GM19468 (cell line): ENCODE data around the gene C8G.
A peak's percentile ranks its signal among the peaks of the same experiment; 100 is the strongest.

Source experiments
- ATAC-seq: cut with Tn5 transposase; IDR thresholded peaks from one replicate; pipeline ENCODE4 v1.9.1; 2021; ENCODE audit warnings: mild to moderate bottlenecking, moderate library complexity, moderate number of reproducible peaks; ENCODE audit not compliant: unreplicated experiment; ENCODE audit errors: extremely low read depth

C8G gene

GRCh38 chr9:136944519-136945332 is at the start of gene C8G, which contains the start of gene FBXW5:
Gene C8G, plus strand, starts transcription at chr9:136945243. Its CDS starts 78 bp downstream, at chr9:136945321.
Gene FBXW5, minus strand, starts transcription at chr9:136944738. Its CDS starts 655 bp downstream, at chr9:136944083.
- ATAC-seq: peak; percentile 64

GRCh38 chr9:136896027-136896426 is 49.0 kb upstream of the C8G start:
- ATAC-seq: no peak

DNA sequence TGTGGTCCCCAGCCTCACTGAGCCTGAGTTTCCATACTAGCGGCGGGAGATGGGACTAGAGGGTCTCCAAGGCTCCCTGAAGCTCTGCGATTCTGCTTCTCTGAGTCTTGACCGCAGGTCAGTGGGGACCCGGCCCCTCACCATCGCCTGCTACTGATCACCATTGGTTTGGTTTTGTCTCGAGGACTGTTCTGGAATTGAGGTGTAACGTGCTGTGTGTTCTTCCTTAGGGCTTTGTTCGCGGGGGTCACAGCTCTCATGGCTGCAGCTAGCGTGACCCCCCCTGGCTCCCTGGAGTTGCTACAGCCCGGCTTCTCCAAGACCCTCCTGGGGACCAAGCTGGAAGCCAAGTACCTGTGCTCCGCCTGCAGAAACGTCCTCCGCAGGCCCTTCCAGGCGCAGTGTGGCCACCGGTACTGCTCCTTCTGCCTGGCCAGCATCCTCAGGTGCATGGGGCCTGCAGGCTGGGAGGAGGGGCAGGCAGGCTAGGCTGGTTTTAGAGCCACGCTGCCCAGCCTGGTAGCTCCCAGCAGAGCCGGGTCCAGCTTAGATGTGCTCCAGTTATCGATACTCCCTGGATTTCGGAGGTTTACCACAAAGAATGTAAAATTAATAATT is 46.5 kb upstream of the C8G start:
- ATAC-seq: no peak

DNA sequence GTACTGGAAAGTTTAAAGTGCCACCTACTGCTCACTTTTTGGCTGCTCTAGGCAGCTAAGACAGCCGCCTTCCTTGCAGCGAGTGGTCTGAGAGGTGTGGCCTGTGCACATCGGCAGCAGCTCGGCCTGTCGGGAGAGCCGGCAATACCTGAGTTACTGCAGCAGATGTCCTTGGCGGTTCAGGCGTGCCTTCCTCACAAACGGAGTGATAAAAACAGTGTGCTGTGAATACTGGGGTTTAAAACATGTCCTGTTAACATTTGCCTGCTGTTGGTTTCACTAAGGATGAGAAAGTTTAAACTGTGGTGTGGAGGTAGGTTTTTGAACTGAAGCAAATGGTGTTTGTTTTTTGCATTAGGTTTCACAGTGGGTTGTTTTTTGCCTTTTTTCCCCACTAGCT is 45.8 kb upstream of the C8G start:
- ATAC-seq: no peak

- no peak for ATAC-seq
Measured at GRCh38 chr9:136900556-136900955, 44.5 kb upstream of the C8G start.

- no peak for ATAC-seq
Measured at GRCh38 chr9:136900988-136901515, 44.0 kb upstream of the C8G start.

- ATAC-seq: no peak
Measured at GRCh38 chr9:136901516-136902258, 43.4 kb upstream of the C8G start.

DNA sequence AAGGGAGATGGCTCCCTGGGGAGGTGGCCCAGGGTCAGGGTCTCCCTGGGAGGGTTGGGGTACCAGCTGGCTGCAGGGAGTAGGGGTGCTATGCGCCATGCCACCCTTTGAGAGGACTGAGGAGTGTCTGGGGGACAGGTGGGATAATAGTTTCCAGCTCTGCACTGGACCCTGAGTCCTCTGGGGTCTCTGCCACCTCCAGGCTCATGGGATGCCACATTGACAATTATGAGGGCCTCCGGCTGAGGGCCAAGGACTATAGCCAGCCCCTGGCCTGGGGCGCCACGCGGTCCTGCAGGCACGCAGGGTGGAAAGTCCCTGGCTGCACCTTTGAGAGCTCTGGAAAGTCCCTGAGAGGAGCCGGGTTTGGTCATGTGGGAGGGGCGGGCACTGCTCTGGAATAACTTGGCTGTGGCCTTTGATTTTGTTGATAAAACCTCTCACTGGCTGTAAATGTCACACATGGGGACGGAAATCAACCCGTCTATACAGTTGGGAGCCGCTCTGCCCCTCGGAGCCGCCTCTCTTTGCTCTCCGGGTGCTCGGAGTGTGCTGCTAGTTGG is 42.7 kb upstream of the C8G start:
- no peak for ATAC-seq

DNA sequence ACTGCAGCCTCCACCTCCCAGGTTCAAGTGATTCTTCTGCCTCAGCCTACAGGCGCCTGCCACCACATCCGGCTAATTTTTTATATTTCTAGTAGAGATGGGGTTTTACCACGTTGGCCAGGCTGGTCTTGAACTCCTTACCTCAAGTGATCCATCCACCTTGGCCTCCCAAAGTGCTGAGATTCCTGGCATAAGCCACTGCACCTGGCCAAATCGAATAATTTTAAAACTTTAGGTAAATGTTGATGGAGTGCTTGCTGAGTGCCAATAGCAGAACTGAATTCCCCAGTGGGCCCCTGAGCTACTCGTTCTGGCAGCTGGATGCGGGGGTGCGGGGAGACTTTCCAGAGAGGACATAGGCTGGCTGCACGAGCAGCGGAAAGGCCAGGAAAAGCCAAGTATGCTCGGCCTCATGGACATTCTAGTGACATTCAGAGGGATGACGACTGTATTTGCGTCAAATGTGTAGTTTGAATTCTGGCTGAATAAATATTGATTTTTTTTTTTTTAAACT is 41.9 kb upstream of the C8G start:
- no peak for ATAC-seq

DNA sequence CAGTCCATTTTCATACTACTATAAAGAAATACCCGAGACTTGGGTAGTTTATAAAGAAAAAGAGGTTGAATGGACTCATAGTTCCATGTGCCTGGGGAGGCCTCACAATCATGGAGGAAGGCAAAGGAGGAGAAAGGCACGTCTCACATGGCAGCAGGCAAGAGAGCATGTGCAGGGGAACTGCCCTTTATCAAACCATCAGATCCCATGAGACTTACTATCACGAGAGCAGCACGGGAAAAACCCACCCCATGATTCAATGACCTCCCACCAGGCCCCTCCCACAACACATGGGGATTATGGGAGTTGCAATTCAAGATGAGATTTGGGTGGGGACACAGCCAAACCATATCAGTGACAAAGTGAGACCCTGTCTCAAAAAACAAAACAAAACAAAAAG is 38.8 kb upstream of the C8G start:
- ATAC-seq: no peak

DNA sequence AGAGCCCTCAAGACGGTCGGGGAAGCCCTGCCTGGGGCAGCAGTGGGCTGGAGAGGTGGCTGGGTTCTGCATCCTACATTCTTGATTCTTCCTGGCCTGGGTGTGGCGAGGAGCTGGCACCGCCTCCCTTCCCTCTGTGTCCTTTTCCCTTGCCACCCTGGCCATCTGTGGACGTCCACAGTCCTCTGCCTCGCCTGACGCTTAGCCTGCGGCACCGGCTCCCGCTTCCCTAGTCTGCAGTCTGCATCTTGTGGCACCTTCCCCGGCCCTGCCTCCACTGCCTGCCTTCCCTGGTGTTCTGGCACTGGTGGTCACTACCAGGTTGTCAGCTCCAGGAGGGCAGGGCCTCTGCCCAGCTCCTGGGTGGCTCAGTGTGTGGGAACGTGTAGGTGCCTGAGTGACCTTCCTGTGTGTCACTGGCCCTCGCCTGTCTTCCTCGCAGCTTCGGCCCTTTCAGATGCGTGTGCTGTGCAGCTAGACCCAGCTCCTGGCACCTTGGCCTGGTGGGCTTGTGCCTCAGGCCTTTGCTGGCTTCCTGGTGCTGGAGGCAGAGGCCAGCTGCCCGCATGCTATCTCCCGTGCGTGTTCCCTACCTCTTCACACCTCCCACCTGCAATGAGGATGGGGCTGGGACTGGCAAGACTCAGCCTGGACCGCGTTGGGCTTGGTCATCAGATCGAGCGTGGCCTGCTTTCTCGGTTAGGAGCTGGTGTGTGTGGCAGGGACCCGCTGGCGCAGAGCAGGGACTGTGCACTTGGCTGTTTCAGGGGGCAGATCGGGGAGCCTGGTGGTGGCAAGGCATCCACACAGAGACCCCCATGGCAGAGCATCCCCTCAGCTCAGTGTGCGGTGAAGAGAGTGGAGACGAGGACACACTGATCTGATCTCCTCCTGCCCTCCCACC is 37.8 kb upstream of the C8G start:
- ATAC-seq: no peak

DNA sequence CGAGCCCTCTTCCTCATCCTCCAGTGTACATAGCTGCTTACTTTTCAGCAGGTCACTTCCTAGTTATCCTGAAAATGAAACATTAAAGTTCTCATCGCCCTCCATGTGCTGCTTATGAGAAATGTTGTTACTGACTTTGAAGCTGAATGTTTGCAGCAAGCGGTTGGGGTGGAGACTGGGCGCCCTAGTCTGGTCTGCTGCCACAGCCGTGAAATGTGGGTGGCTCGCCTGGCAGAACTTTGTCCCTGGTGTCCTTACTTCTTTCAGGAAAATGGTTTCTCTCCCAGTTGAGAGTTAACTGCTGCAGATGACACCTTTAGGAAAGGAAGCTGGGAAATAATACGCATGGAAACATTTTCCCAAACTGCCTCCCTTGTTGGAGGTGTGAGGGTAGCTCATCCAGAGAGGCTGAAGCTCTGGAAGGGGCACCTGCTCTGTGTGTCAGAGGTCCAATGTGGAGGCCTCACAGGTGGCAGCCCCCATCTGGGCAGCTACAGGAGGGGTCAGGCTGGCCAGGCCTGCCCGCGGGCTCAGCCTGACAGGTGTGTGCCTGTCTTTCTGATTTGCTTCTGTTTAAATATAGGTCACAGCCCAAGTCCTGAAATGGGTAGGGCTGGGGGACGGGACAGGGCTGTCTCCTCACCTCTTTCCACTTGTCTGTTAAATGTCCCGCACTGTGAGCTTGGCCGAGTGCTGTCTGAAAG is 34.7 kb upstream of the C8G start:
- no peak for ATAC-seq

DNA sequence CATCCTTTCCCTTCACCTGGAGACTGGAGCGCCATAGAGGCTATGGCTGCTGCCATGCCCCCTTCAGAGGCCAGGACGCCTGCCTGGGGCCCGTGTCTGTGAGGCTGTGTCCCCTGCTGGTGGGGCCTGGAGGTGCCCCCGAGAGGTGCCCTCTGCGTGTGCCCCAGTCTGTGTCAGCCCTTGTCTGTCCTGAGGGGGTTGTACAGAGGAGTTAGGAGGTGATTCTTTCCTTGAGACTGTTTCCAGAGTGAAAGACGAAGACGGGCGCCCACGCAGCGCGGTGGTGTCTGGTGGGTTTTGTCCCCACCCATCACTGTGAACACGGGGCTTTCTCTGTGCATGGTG is 34.2 kb upstream of the C8G start:
- ATAC-seq: no peak

DNA sequence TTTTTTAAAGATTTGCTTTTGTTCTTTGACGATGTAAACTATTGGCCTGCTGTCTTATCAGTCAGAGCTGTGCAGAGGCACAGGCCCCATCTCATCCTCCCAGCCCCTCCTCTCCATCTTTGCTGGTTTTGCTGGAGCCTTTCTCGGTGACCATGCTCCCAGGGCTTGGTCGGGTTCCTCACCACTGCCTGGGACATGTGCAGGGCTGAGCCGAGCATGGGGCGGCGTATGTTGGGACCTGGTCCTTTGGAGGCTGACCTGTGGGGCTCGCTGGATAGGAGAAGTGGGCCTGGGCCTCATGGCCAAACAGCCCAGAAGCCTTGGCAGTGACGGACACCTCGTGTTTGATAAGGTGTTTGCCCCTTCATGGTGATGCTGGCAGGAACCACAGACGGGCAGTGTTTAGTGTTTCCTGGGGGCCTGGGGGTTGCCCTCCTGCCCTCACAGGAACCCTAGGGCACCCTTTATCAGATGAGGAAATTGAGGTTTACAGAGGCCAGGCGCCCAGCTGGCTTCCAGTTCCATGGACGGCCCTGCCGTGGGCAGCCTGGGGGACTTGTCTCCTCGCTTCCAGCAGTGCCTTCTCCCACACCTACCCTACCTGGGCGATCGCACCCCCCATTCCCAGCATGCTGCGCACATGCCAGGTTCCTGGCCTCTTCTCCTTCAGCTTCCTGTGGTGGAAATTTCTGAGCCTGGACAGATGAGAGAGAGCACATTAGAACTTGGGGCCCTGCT is 31.2 kb upstream of the C8G start:
- ATAC-seq: no peak

DNA sequence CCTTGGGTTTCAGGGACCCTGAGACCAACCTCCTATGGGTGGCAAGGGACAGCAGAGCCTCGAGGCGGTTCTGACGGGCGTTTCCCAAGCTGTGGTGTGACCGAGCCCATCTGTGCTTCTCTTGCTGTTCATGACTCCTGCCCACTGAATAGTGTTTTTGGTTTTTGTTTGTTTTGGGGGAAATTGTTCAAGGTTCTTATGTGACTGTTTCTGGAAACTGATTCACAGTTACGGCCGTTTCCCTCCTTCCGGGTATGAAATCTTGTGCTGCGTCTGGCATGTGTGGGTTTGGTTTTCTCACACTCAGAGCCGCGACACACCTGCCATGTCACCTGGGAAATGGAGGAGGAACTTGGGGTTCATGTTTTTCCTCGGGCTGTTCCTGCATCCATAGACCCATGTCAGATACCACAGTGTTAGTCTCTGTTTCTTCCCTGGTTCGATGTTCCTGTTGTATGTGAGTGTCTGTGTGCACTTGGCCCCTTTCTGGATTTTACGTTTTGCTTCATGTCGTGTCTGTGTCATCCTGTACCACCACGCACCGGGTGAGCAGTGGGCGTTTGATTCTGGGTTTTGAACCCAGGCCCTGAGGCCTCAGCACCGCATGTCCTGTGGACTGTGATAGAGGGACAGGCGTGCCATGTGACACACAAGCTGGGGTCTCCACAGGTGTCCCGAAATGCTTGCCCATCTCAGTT is 29.3 kb upstream of the C8G start:
- no peak for ATAC-seq

- no peak for ATAC-seq
Measured at GRCh38 chr9:136916330-136917184, 28.5 kb upstream of the C8G start.

GRCh38 chr9:136917902-136918301 is 27.1 kb upstream of the C8G start:
- ATAC-seq: no peak
